K562 (cell line): ENCODE data around the gene GPR108. TPM values are rescaled to one million over a fixed set of nuclear protein-coding genes. Genes with fewer than 3 reads are reported as not detected.

Experiments
- ASH1L ChIP-seq: fragments of 450-650 bp; IDR thresholded peaks from 2 replicates; pipeline ENCODE4 v1.6.1; 2018; ENCODE audit warnings: borderline replicate concordance, mild to moderate bottlenecking, low read depth; ENCODE audit not compliant: partially characterized antibody
- BACH1 ChIP-seq: fragments of 200-800 bp; sonication (Bioruptor generic); IDR thresholded peaks from 2 replicates; pipeline ENCODE4 v1.6.1; 2016; ENCODE audit warnings: missing genetic modification characterization, missing compliant biosample characterization
- BCLAF1 ChIP-seq, 2 experiments: fragments of 450-650 bp in 1 of 2; IDR thresholded peaks; 2 replicates each; pipeline ENCODE4 v1.6.1; 2011 to 2017; ENCODE audit warnings: low read depth in 2 of 2, antibody characterized with exemption in 1 of 2, borderline replicate concordance in 1 of 2, low read length in 1 of 2, mild to moderate bottlenecking in 1 of 2, mixed read lengths in 1 of 2; ENCODE audit not compliant: control insufficient read depth in 1 of 2
- E4F1 ChIP-seq: fragments of 250-450 bp; sonication (Bioruptor Pico); IDR thresholded peaks from 2 replicates; pipeline ENCODE4 v1.5.0; 2021; ENCODE audit warnings: mild to moderate bottlenecking, borderline replicate concordance
- FOXJ2 ChIP-seq: fragments of 200-800 bp; sonication (Bioruptor generic); IDR thresholded peaks from 2 replicates; pipeline ENCODE4 v1.6.1; 2016; ENCODE audit warnings: missing genetic modification characterization, missing compliant biosample characterization
- HBP1 ChIP-seq: fragments of 450-650 bp; formaldehyde crosslinking; IDR thresholded peaks from 2 replicates; pipeline ENCODE4 v1.4.0; 2022; ENCODE audit warnings: missing genetic modification characterization
- HDAC1 ChIP-seq, 2 experiments: fragments of 450-650 bp; IDR thresholded peaks; 2 replicates each; pipeline ENCODE4 v1.6.1; 2016 to 2017; ENCODE audit warnings: inconsistent platforms in 1 of 2, mild to moderate bottlenecking in 1 of 2, moderate library complexity in 1 of 2
- MBD2 ChIP-seq: sonication (generic); IDR thresholded peaks from 2 replicates; pipeline ENCODE4 v1.6.1; 2016; ENCODE audit warnings: low read depth, borderline replicate concordance
- NBN ChIP-seq: fragments of 450-650 bp; IDR thresholded peaks from 2 replicates; pipeline ENCODE4 v1.6.1; 2016; ENCODE audit warnings: low read depth, mild to moderate bottlenecking
- NR2C1 ChIP-seq, 2 experiments: fragments of 450-650 bp; IDR thresholded peaks; 2 replicates each; pipeline ENCODE4 v1.6.1; 2017; ENCODE audit warnings: mild to moderate bottlenecking in 2 of 2, antibody characterized with exemption in 1 of 2, inconsistent platforms in 1 of 2, missing compliant biosample characterization in 1 of 2, missing genetic modification characterization in 1 of 2
- TFAM ChIP-seq: fragments of 250-450 bp; sonication (Bioruptor Pico); conservative IDR thresholded peaks from 2 replicates; pipeline ENCODE4 v1.5.0; 2021; ENCODE audit warnings: mild to moderate bottlenecking, moderate library complexity
- TFAP4 ChIP-seq: sonication (generic); formaldehyde crosslinking; IDR thresholded peaks from 2 replicates; pipeline ENCODE4 v1.8.0; 2022; ENCODE audit warnings: missing genetic modification reagents, mild to moderate bottlenecking, moderate library complexity, borderline replicate concordance
- ZBTB33 ChIP-seq: sonication (generic); formaldehyde crosslinking; IDR thresholded peaks from 2 replicates; pipeline ENCODE4 v1.8.1; 2023; ENCODE audit warnings: mild to moderate bottlenecking, missing genetic modification reagents
- ZEB2 ChIP-seq: fragments of 450-650 bp; IDR thresholded peaks from 2 replicates; pipeline ENCODE4 v1.6.1; 2016
- ZNF121 ChIP-seq: sonication (generic); formaldehyde crosslinking; conservative IDR thresholded peaks from 2 replicates; pipeline ENCODE4 v1.8.0; 2022; ENCODE audit warnings: missing genetic modification reagents
- ZNF165 ChIP-seq: fragments of 250-450 bp; sonication (Bioruptor Pico); IDR thresholded peaks from 2 replicates; pipeline ENCODE4 v1.4.0; 2020; ENCODE audit warnings: borderline replicate concordance
- ZNF644 ChIP-seq: fragments of 200-800 bp; sonication (Bioruptor generic); IDR thresholded peaks from 2 replicates; pipeline ENCODE4 v1.6.1; 2016; ENCODE audit warnings: low read depth, missing genetic modification characterization, missing compliant biosample characterization
- polyA plus RNA-seq, 8 experiments: library from polyadenylated mRNA; depleted of rRNA in 4 of 8; stranded (reverse) in 5 of 8; unstranded in 3 of 8; fragments of >200 nt; fragmentation: Nextera tagmentation in 2 of 8; fragmentation: Illumina TruSeq in 1 of 8; extraction: Ambion mirVana in 2 of 8; extraction: Trizol in 1 of 8; gene quantifications; 2 replicates each; pipeline versions ENCODE4 v1.2.1 to v1.2.3, GENCODE V29; 2011 to 2014; ENCODE audit warnings: inconsistent platforms in 1 of 8, missing spikeins in 1 of 8
- total RNA-seq, 7 experiments: library from RNA; depleted of rRNA in 6 of 7; stranded (reverse); fragments of >200 nt in 6 of 7; fragmentation: Illumina TruSeq in 2 of 7; extraction: Trizol in 2 of 7; gene quantifications; 2 replicates each; pipeline versions ENCODE4 v1.2.1 to v1.2.3, GENCODE V29; 2011 to 2021; ENCODE audit warnings: low replicate concordance in 1 of 7

Gene GPR108
- total and polyA plus RNA-seq, 9 of the 15 experiments (the other 6 are each of a cell fraction or from before 2014, with no cell fraction given) = 2.4 to 33.2 (median 24.4) TPM

DNA sequence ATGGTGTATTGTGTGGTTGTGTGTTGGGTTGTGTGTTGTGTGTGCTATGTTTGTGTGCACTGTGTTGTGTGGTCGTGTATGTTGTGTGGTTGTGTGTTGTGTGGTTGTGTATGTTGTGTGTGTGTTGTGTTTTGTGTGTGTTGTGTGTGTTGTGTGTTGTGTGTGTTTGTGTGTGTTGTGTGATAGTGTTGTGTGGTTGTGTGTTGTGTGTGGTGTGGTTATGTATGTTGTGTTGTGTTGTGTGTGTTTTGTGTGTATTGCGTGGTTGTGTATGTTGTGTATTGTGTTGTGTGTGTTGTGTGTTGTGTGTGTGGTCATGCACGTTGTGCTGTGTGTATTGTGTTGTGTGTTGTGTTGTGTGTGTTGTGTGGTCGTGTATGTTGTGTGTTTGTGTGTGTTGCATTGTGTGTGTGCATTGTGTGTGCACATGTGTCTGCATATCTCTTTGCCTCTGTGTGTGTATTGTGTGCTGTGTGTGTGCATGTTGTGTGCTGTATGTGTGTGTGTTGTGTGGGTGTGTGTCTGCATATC lies 19.9 kb downstream of the GPR108 start (continued):
- no peak for TF ChIP-seq E4F1
- peak; percentile 91 for TF ChIP-seq ZBTB33 (CRISPR knock-in tag)
- TF ChIP-seq ZEB2 = peak; percentile 61; the same call in 1 of the 2 replicates
- peak; percentile 95; the same call in 1 of the 2 replicates for TF ChIP-seq NBN
- peak; percentile 93 for TF ChIP-seq HBP1
- TF ChIP-seq TFAM = no peak
- TF ChIP-seq ZNF121 (CRISPR knock-in tag) = peak; percentile 69; the same call in 1 of the 2 replicates
- TF ChIP-seq ZNF165 (CRISPR knock-in tag) = no peak
- TF ChIP-seq HDAC1 (IDR thresholded peaks at IDR 0.05) = peak in 1 of 2 experiments; percentile 92; a peak in 2 of 4 replicates
- no peak for TF ChIP-seq ZNF644 (tag)
- TF ChIP-seq ASH1L = peak; percentile 67
- TF ChIP-seq NR2C1 (IDR thresholded peaks at IDR 0.05) = 0 out of 2 replicates have a peak, but pooled peaks have one; percentile 56
- no peak for TF ChIP-seq NR2C1 (tag; IDR thresholded peaks at IDR 0.05)
- TF ChIP-seq TFAP4 (CRISPR knock-in tag) = 0 out of 2 replicates have a peak, but pooled peaks have one; percentile 47
- TF ChIP-seq MBD2 = no peak
- TF ChIP-seq BACH1 = no peak
- TF ChIP-seq FOXJ2 (tag) = no peak
- TF ChIP-seq BCLAF1 (IDR thresholded peaks at IDR 0.05; ENCODE audit: borderline replicate concordance in 1 of 2, control insufficient read depth in 1 of 2, low read depth in 2 of 2, low read length in 1 of 2) = peak; percentile 39 to 83; a peak in 3 of 4 replicates
